Astrocyte of the spinal cord (primary cell): ENCODE measurements around the gene ASIC1.

Experiments used
- DNase-seq: peaks from one replicate; pipeline ENCODE4 v3.0.0; 2011; ENCODE audit warnings: low read depth, low spot score
- H3K4me3 ChIP-seq: 2 replicates; pipeline ENCODE4 v1.5.1; 2011; ENCODE audit warnings: low read depth, mild to moderate bottlenecking, low read length, moderate library complexity
- in situ Hi-C: cut with HindIII; loops from 2 replicates; pipeline ENCODE4 v1.10.0; 2017; ENCODE audit warnings: low sequenced_read_pairs
- TF ChIP-seq, protein P1 (sequence below): IDR thresholded peaks from 2 replicates; pipeline ENCODE4 v1.5.1; 2012; ENCODE audit warnings: low read depth, mild to moderate bottlenecking, low read length, inconsistent platforms

ASIC1 gene

DNA sequence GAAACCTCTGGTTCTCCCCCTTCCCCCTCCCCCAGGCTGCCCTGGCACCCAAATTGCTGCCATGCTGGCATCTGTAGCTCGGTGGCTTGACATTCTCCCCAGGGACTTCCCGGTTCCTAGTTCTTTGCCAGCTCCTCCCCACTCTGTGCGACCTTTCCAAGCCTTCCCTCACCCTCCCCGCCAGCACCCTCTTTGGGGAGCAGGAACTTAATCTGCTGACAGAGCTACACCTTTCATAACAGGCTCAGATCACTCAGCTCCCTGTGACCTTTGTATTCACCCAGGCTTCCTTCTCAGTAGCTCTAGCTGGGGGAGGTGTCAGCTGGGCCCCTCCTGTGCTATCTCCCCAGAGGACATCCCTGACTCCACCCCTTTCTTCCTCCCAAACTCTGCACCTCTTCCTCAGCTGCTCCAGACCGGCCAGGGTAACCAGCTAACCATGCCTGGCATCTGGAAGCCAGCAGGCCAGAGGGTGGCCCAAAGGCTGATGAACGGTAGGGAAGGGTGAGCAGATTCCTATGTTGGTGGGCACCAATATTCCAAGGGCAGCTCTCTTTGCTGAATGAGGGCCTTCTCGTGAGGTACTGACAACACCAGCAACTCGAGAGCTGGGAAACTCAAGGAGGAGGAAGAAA, 52.8 kb downstream of the ASIC1 start:
- in situ Hi-C loops: no loop called here
- TF ChIP-seq, protein P1, sequence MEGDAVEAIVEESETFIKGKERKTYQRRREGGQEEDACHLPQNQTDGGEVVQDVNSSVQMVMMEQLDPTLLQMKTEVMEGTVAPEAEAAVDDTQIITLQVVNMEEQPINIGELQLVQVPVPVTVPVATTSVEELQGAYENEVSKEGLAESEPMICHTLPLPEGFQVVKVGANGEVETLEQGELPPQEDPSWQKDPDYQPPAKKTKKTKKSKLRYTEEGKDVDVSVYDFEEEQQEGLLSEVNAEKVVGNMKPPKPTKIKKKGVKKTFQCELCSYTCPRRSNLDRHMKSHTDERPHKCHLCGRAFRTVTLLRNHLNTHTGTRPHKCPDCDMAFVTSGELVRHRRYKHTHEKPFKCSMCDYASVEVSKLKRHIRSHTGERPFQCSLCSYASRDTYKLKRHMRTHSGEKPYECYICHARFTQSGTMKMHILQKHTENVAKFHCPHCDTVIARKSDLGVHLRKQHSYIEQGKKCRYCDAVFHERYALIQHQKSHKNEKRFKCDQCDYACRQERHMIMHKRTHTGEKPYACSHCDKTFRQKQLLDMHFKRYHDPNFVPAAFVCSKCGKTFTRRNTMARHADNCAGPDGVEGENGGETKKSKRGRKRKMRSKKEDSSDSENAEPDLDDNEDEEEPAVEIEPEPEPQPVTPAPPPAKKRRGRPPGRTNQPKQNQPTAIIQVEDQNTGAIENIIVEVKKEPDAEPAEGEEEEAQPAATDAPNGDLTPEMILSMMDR: no peak
- DNase-seq: no peak
- no peak overlapping the region for H3K4me3 ChIP-seq

DNA sequence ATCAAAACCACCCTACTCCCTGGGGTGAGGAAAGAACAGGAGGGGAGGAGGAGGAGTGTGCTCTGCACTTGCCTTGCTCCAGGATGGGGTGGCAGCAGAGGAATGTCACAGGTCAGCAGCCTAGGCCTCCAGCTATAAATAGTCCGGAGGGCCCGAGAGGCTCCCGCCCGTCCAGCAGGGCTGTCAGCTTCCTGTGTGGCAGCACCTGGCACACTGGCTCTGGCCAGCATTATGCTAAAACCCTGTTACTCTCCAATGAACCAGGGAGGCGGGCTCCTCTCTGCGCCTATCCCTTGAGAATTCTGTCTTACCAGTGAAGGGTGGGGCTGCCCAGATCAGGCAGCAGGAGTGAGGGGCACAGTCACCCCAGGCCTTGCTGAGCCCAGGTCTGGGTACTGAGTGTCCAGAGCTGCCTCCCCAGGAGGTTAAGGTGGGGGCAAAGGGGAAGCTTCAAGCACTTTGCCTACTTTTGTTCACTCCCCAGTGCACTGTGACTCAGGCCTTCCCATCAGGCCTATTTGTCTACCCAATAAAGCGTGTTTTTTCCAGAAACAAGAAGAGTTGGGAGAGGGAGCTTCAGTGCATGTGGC, 53.5 kb downstream of the ASIC1 start:
- TF ChIP-seq, protein P1: no peak
- no peak for DNase-seq
- in situ Hi-C loops: no loop called here
- no peak overlapping the region for H3K4me3 ChIP-seq

DNA sequence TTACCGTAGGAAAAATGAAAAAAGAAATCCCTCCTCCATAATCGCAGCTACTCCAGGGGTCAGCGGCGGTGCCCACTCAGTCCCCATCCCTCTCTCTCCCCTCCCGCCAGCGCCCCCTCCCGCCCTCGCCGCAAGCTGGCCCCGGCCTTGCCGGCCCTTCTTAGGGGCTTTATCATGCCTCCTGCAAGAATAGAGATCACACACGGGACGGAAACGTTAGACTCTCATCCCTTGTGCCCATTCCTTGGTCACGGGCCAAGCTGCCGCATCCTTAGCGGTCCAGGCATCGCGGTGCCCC, 53.9 kb downstream of the ASIC1 start:
- in situ Hi-C loops: no loop called here
- no peak for DNase-seq
- peak overlapping the region; percentile 21 for H3K4me3 ChIP-seq
- TF ChIP-seq, protein P1: no peak

DNA sequence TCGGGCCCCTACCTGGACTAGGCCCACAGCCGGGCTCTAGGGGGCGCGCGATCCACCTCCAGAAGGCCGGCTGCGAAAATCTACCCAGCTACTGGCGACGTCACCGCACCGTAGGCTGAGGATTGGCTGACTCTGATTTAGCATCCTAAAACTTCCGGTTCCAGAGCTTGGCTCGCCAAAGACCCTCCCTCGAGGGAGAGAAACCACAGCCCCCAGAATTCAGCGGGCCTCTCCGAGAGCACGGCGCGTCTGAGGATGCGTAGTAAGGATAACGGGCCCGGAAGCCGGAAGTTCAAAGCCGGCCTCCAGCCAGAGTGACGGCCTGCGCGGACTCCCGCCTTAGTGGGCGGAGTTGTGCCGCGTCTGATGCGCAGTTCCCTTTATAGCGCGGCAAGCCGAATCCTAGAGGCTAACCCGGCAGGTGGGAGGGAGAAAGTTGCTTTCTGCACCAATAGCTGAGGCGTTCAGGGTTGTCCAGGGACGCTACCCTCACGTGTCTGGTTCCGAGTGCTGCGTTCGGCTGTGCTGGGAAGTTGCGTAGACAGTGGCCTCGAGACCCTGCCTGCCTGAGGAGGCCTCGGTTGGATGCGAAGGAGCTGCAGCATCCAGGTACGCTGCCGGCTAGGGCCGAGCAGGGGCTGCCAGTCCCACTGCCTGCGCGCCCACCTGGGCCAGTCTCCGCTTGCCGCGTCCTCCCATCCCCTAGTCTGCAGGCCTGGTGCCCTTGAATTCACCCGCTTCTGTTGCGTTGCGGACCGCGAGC, 54.5 kb downstream of the ASIC1 start, which contains the start of gene COX14:
TSS of gene COX14 (plus strand) at position 544 of the 763 bp plus-strand sequence. CDS start 7,808 bp downstream, outside the sequence.
- H3K4me3 ChIP-seq: peak within 1 kb of the TSS; percentile 95
- TF ChIP-seq, protein P1: peak; percentile 98
- in situ Hi-C loops: no loop called here
- peak; percentile 100 for DNase-seq

DNA sequence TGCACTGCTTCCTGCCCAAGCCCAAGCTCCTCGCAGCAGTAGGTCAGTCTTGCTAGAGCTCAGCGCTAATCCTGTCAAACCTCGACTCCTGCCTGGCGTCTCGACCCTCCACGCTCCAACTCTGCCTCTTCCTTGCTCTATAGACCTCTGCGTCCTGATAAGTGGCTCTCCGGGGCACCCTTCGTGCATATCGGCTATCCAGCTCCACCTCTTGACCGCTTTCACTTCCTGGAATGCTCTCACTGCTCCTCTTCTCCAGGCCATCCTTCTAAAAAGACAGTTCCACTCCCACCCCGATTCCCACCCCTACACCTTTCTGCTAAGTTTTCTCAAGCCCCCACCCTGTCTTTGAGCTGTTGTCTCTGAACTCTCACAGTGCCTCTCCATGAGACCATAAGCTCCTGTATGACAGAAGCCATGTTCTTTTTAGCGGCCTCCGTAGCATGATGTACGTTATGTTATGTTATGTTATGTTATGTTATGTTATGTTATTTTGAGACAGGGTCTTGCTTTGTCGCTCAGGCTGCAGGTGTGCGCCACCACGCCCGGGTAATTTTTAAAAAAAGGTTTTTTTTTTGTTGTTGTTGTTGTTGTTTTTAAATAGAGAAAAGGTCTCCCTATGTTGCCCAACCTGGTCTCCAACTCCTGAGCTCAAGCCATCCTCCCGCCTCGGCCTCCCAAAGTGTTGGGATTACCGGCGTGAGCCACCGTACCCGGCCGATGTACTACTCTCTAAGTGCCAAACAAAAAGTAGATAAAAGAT, 55.2 kb downstream of the ASIC1 start:
- DNase-seq: no peak
- in situ Hi-C loops: no loop called here
- TF ChIP-seq, protein P1: no peak
- peak overlapping the region; percentile 95 for H3K4me3 ChIP-seq

DNA sequence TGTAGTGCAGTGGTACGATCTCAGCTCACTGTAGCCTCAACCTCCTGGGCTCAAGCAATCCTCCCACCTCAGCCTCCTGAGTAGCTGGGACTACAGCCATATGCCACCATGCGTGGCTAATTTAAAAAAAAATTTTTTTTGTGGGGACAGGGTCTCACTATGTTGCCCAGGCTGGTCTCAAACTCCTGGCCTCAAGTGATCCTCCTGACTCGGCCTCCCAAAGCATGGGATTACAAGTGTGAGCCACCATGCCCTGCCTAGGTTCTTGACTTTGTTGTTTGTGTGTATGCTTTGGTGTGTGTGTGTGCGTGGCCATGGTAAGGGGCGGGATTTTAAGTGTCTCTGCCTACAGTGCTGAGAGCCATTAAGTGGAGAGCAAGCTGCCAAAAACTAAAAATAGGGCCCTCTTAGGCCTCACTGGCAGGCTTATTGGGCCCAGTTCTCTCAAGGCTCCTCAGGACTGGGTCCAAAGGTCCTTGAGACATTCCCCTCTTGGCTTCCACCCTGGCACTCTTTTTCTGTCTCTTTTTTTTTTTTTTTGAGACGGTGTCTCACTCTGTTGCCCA, 59.7 kb downstream of the ASIC1 start:
- DNase-seq: no peak
- H3K4me3 ChIP-seq: no peak overlapping the region
- in situ Hi-C loops: no loop called here
- TF ChIP-seq, protein P1: no peak
